GM23338 (cell line): ENCODE data around the gene DGCR8. TPM values are rescaled to one million over a fixed set of nuclear protein-coding genes. Genes with fewer than 3 reads are reported as not detected.
A peak's percentile ranks its signal among the peaks of the same experiment; 100 is the strongest.

Source experiments
- ATAC-seq: fragments of 200-7000 bp; cut with Tn5 transposase; 3 replicates; pipeline ENCODE4 v1.9.1; 2020
- DNase-seq: peaks from one replicate; pipeline ENCODE4 v3.0.0-alpha.2; 2015; ENCODE audit warnings: low spot score
- H2AFZ ChIP-seq: fragments of 200-600 bp; sonication (generic); 2 replicates; pipeline ENCODE4 v1.8.0; 2016; ENCODE audit warnings: antibody characterized with exemption, mild to moderate bottlenecking, moderate library complexity
- H3F3A ChIP-seq: fragments of 200-600 bp; sonication (generic); replicated peaks from 2 replicates; pipeline ENCODE4 v1.8.0; 2017; ENCODE audit warnings: antibody characterized with exemption, mixed run types, low read depth
- H3K27ac ChIP-seq: fragments of 200-600 bp; sonication (generic); 2 replicates; pipeline ENCODE4 v1.6.1; 2016; ENCODE audit warnings: low read depth
- H3K27me3 ChIP-seq: fragments of 200-600 bp; sonication (generic); 2 replicates; pipeline ENCODE4 v1.8.0; 2016; ENCODE audit warnings: mild to moderate bottlenecking, mixed run types, moderate library complexity; ENCODE audit not compliant: insufficient read depth
- H3K36me3 ChIP-seq: fragments of 200-600 bp; sonication (generic); 2 replicates; pipeline ENCODE4 v1.8.0; 2016; ENCODE audit warnings: mild to moderate bottlenecking; ENCODE audit not compliant: insufficient read depth
- H3K4me1 ChIP-seq: fragments of 200-600 bp; sonication (generic); 2 replicates; pipeline ENCODE4 v1.8.0; 2016; ENCODE audit warnings: mild to moderate bottlenecking, moderate library complexity; ENCODE audit not compliant: insufficient read depth
- H3K4me2 ChIP-seq: fragments of 200-600 bp; sonication (generic); 2 replicates; pipeline ENCODE4 v1.7.1; 2017; ENCODE audit warnings: mixed run types
- H3K4me3 ChIP-seq: fragments of 200-600 bp; sonication (generic); 2 replicates; pipeline ENCODE4 v1.6.1; 2016; ENCODE audit warnings: mixed run types
- H3K79me2 ChIP-seq: fragments of 200-600 bp; sonication (generic); replicated peaks from 2 replicates; pipeline ENCODE4 v1.8.0; 2017; ENCODE audit warnings: mild to moderate bottlenecking; ENCODE audit not compliant: insufficient read depth
- H3K9me2 ChIP-seq: fragments of 200-600 bp; sonication (generic); 2 replicates; pipeline ENCODE4 v1.8.0; 2017; ENCODE audit not compliant: insufficient read depth
- H4K20me1 ChIP-seq: fragments of 200-600 bp; sonication (generic); replicated peaks from 2 replicates; pipeline ENCODE4 v1.8.0; 2017; ENCODE audit warnings: mild to moderate bottlenecking; ENCODE audit not compliant: insufficient read depth
- H3K27ac Mint-ChIP-seq: 2 replicates; pipeline ENCODE4 v1.8.0; 2020; ENCODE audit warnings: inconsistent platforms, mild to moderate bottlenecking, moderate library complexity, mixed read lengths
- H3K27me3 Mint-ChIP-seq: 3 replicates; pipeline ENCODE4 v1.8.0; 2022; ENCODE audit warnings: low read depth, mild to moderate bottlenecking, moderate library complexity, mixed read lengths, inconsistent platforms; ENCODE audit not compliant: insufficient read depth, poor library complexity
- H3K36me3 Mint-ChIP-seq: 3 replicates; pipeline ENCODE4 v1.8.0; 2021; ENCODE audit warnings: low read depth, mild to moderate bottlenecking, inconsistent platforms, moderate library complexity, mixed read lengths
- H3K4me1 Mint-ChIP-seq: 3 replicates; pipeline ENCODE4 v1.8.0; 2020; ENCODE audit warnings: mild to moderate bottlenecking, inconsistent platforms, mixed read lengths
- H3K4me3 Mint-ChIP-seq: 3 replicates; pipeline ENCODE4 v1.8.0; 2021; ENCODE audit warnings: moderate library complexity, mild to moderate bottlenecking, inconsistent platforms, mixed read lengths
- H3K9me3 Mint-ChIP-seq: 3 replicates; pipeline ENCODE4 v1.8.0; 2020; ENCODE audit warnings: moderate library complexity, mild to moderate bottlenecking, inconsistent platforms, mixed read lengths
- CREB1 ChIP-seq: fragments of 250-450 bp; sonication (Bioruptor Pico); IDR thresholded peaks from 2 replicates; pipeline ENCODE4 v1.5.0; 2020; ENCODE audit warnings: low read depth, mild to moderate bottlenecking, moderate library complexity
- CTCF ChIP-seq, 2 experiments: fragments of 200-600 bp in 1 of 2; sonication (generic) in 1 of 2; conservative IDR thresholded peaks; 2 replicates each; pipeline versions ENCODE4 v1.5.1 to v1.6.1; 2016 to 2017; ENCODE audit warnings: antibody characterized with exemption in 2 of 2, low read depth in 2 of 2, mild to moderate bottlenecking in 2 of 2, moderate library complexity in 1 of 2
- EZH2phosphoT487 ChIP-seq: fragments of 200-600 bp; sonication (generic); IDR thresholded peaks from one replicate; pipeline ENCODE4 v1.8.1; 2018; ENCODE audit warnings: antibody characterized with exemption; ENCODE audit not compliant: unreplicated experiment
- JUNB ChIP-seq: IDR thresholded peaks from one replicate; pipeline ENCODE4 v1.6.1; 2016; ENCODE audit warnings: antibody characterized with exemption; ENCODE audit not compliant: unreplicated experiment
- ZNF114 ChIP-seq: fragments of 250-450 bp; sonication (Bioruptor Pico); IDR thresholded peaks from 2 replicates; pipeline ENCODE4 v1.5.0; 2020; ENCODE audit warnings: mild to moderate bottlenecking, moderate library complexity
- ZNF331 ChIP-seq: fragments of 250-450 bp; sonication (Bioruptor Pico); IDR thresholded peaks from 2 replicates; pipeline ENCODE4 v1.5.0; 2020; ENCODE audit warnings: low read depth, mild to moderate bottlenecking, moderate library complexity
- ZNF462 ChIP-seq: fragments of 250-450 bp; sonication (Bioruptor Pico); IDR thresholded peaks from 2 replicates; pipeline ENCODE4 v1.5.0; 2020; ENCODE audit warnings: mild to moderate bottlenecking, moderate library complexity
- polyA plus RNA-seq: library from polyadenylated mRNA; unstranded; fragments of >200 nt; fragmentation: Nextera tagmentation; extraction: Ambion mirVana; gene quantifications from 2 replicates; pipeline ENCODE4 v1.2.1, GENCODE V29; 2016
- total RNA-seq: library from RNA; depleted of rRNA; stranded (reverse); fragments of >200 nt; shearing (Covaris generic); gene quantifications from 2 replicates; pipeline ENCODE4 v1.2.3, GENCODE V29; 2014
- TF ChIP-seq, protein P1 (sequence below): IDR thresholded peaks from one replicate; pipeline ENCODE4 v1.6.1; 2018; ENCODE audit warnings: antibody characterized with exemption; ENCODE audit not compliant: unreplicated experiment

Gene DGCR8
- total and polyA plus RNA-seq, 2 experiments from 2014 or later: 12.2 to 48.9 TPM

DNA sequence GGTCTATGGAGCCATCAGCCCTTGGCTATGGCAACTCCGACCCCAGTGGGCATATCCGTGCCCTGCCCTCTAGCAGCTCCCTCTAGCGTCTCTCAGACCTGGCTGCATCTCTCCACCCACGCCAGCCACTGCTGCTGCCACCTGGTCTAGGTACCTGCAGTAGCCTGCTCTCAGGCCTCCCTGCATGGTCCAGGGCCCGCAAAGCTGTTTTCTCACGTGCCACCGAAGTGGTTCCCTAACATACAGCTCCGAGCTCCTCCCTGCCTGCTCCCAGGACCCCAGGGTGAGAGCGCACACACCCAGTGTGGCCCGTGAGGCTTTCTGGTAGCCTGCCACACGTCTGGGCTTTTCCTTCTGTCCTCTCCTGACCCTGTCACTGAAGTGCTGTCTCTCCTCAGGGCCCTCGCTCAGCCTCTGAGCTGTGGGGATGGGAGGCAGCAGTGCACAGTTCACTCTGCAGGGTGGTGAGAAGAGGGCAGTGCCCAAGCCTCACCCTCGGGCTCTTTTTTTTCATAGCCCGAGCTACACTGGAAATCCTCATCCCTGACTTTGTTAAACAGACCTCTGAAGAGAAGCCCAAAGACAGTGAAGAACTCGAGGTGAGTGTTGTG is 14.3 kb downstream of the DGCR8 start:
- peaks cover 16% of the 10 kb centered on the region for H3F3A ChIP-seq

More for the DNA sequence above, 14.3 kb downstream of the DGCR8 start:
- peaks cover 57% of the 10 kb centered on the region for H3K36me3 ChIP-seq
- H3K4me3 ChIP-seq: no peak overlapping the region
- H3K4me3 Mint-ChIP-seq: no peak overlapping the region
- peaks cover 99% of the 10 kb centered on the region for H3K36me3 Mint-ChIP-seq
- no peak for DNase-seq
- no peak overlapping the region for H3K4me2 ChIP-seq
- no peak overlapping the region for H2AFZ ChIP-seq
- TF ChIP-seq ZNF331 (CRISPR knock-in tag) (no peak), CREB1 (CRISPR knock-in tag) (no peak), CTCF (conservative IDR thresholded peaks at IDR 0.05; ENCODE audit: low read depth in 2 of 2) (peak in 1 of 2 experiments; percentile 15; a peak in 1 of 4 replicates), JUNB (no peak), ZNF462 (CRISPR knock-in tag) (no peak), ZNF114 (no peak), EZH2phosphoT487 (no peak)
- TF ChIP-seq, protein P1, sequence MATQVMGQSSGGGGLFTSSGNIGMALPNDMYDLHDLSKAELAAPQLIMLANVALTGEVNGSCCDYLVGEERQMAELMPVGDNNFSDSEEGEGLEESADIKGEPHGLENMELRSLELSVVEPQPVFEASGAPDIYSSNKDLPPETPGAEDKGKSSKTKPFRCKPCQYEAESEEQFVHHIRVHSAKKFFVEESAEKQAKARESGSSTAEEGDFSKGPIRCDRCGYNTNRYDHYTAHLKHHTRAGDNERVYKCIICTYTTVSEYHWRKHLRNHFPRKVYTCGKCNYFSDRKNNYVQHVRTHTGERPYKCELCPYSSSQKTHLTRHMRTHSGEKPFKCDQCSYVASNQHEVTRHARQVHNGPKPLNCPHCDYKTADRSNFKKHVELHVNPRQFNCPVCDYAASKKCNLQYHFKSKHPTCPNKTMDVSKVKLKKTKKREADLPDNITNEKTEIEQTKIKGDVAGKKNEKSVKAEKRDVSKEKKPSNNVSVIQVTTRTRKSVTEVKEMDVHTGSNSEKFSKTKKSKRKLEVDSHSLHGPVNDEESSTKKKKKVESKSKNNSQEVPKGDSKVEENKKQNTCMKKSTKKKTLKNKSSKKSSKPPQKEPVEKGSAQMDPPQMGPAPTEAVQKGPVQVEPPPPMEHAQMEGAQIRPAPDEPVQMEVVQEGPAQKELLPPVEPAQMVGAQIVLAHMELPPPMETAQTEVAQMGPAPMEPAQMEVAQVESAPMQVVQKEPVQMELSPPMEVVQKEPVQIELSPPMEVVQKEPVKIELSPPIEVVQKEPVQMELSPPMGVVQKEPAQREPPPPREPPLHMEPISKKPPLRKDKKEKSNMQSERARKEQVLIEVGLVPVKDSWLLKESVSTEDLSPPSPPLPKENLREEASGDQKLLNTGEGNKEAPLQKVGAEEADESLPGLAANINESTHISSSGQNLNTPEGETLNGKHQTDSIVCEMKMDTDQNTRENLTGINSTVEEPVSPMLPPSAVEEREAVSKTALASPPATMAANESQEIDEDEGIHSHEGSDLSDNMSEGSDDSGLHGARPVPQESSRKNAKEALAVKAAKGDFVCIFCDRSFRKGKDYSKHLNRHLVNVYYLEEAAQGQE: no peak
- H3K4me1 Mint-ChIP-seq: no peaks in the 10 kb centered on the region; the same call in 1 of the 3 replicates
- no peak overlapping the region for H3K27ac ChIP-seq
- no peaks in the 10 kb centered on the region for H3K27me3 ChIP-seq
- no peaks in the 10 kb centered on the region for H3K9me3 Mint-ChIP-seq
- H3K79me2 ChIP-seq: peaks cover 38% of the 10 kb centered on the region
- H3K27ac Mint-ChIP-seq: no peak overlapping the region
- H4K20me1 ChIP-seq: peaks cover 34% of the 10 kb centered on the region
- no peaks in the 10 kb centered on the region for H3K9me2 ChIP-seq
- H3K4me1 ChIP-seq: no peaks in the 10 kb centered on the region
- ATAC-seq: peak; percentile 51; the same call in 2 of the 3 replicates
- peaks cover 8% of the 10 kb centered on the region for H3K27me3 Mint-ChIP-seq
